IMR-90 (cell line): ENCODE results near the gene YES1. TPM values are rescaled to one million over a fixed set of nuclear protein-coding genes. Genes with fewer than 3 reads are reported as not detected.

ENCODE experiments used
- ATAC-seq: fragments of 200-7000 bp; cut with Tn5 transposase; 2 replicates; pipeline ENCODE4 v1.9.1; 2020; ENCODE audit warnings: low read depth, mild to moderate bottlenecking, moderate library complexity
- BruUV-seq: library from RNA; stranded (reverse); fragments of 400-500 nt; replicated peaks from 2 replicates; lab custom pipeline; 2021; lab: Mats Ljungman, UMichigan
- CTCF ChIA-PET: fragments of 300-600 bp; formaldehyde crosslinking; extraction: SDS; loops from one replicate; lab custom pipeline; 2021; ENCODE audit warnings: antibody characterized with exemption; lab: Yijun Ruan, JAX
- POLR2A ChIA-PET: fragments of 300-600 bp; sonication (Branson Sonifier 250); formaldehyde crosslinking; loops from one replicate; lab custom pipeline; 2022; ENCODE audit warnings: antibody characterized with exemption; ENCODE audit not compliant: unreplicated experiment; lab: Charles Lee
- DNase-seq: peaks from one replicate; pipeline ENCODE4 v3.0.0; 2013
- H2AFZ ChIP-seq: replicated peaks from 2 replicates; pipeline ENCODE3; 2013; ENCODE audit warnings: low read length, mild to moderate bottlenecking; ENCODE audit not compliant: poor library complexity
- H2AK5ac ChIP-seq: 2 replicates; pipeline ENCODE4 v1.6.1; 2013; ENCODE audit warnings: low read depth, low read length, inconsistent platforms
- H2AK9ac ChIP-seq: replicated peaks from 2 replicates; pipeline ENCODE3; 2013; ENCODE audit warnings: mild to moderate bottlenecking, low read depth, low read length, moderate library complexity; ENCODE audit not compliant: poor library complexity
- H2BK120ac ChIP-seq: 2 replicates; pipeline ENCODE4 v1.6.1; 2013; ENCODE audit warnings: low read depth, low read length, inconsistent platforms
- H2BK15ac ChIP-seq: 3 replicates; pipeline ENCODE4 v1.6.1; 2013; ENCODE audit warnings: low read depth, low read length, inconsistent platforms
- H2BK20ac ChIP-seq: 2 replicates; pipeline ENCODE4 v1.6.1; 2013; ENCODE audit warnings: low read depth, mild to moderate bottlenecking, inconsistent platforms, low read length, moderate library complexity
- H2BK5ac ChIP-seq: 2 replicates; pipeline ENCODE4 v1.6.1; 2013; ENCODE audit warnings: mild to moderate bottlenecking, low read depth, low read length, inconsistent platforms; ENCODE audit not compliant: poor library complexity, severe bottlenecking
- H3K14ac ChIP-seq: replicated peaks from 2 replicates; pipeline ENCODE4 v1.6.1; 2013; ENCODE audit warnings: low read depth, low read length, inconsistent platforms
- H3K18ac ChIP-seq: 2 replicates; pipeline ENCODE4 v1.6.1; 2013; ENCODE audit warnings: low read depth, low read length, control low read depth
- H3K23ac ChIP-seq: 2 replicates; pipeline ENCODE4 v1.6.1; 2013; ENCODE audit warnings: low read depth, low read length, inconsistent platforms
- H3K27ac ChIP-seq: 2 replicates; pipeline ENCODE4 v1.5.1; 2013; ENCODE audit warnings: mild to moderate bottlenecking, control low read depth, low read length; ENCODE audit not compliant: insufficient read depth
- H3K27me3 ChIP-seq: 2 replicates; pipeline ENCODE4 v1.6.1; 2013; ENCODE audit warnings: low read length; ENCODE audit not compliant: control insufficient read depth, insufficient read depth
- H3K36me3 ChIP-seq: 2 replicates; pipeline ENCODE4 v1.6.1; 2013; ENCODE audit warnings: low read length, mixed read lengths; ENCODE audit not compliant: control insufficient read depth, insufficient read depth
- H3K4ac ChIP-seq: 2 replicates; pipeline ENCODE4 v1.6.1; 2013; ENCODE audit warnings: low read depth, low read length, inconsistent platforms
- H3K4me1 ChIP-seq: 2 replicates; pipeline ENCODE4 v1.6.1; 2013; ENCODE audit warnings: low read length, mixed read lengths; ENCODE audit not compliant: control insufficient read depth, insufficient read depth
- H3K4me2 ChIP-seq: 2 replicates; pipeline ENCODE4 v1.6.1; 2013; ENCODE audit warnings: low read depth, mild to moderate bottlenecking, control low read depth, low read length, moderate library complexity
- H3K4me3 ChIP-seq: 2 replicates; pipeline ENCODE4 v1.5.1; 2013; ENCODE audit warnings: low read depth, mild to moderate bottlenecking, control low read depth, low read length, moderate library complexity; ENCODE audit not compliant: insufficient read depth
- H3K56ac ChIP-seq: 2 replicates; pipeline ENCODE4 v1.6.1; 2013; ENCODE audit warnings: low read length, inconsistent platforms; ENCODE audit not compliant: insufficient read depth; ENCODE audit errors: extremely low read depth
- H3K79me1 ChIP-seq, 2 experiments: 2 replicates each; pipeline ENCODE4 v1.6.1; 2013; ENCODE audit warnings: low read length in 2 of 2, inconsistent platforms in 1 of 2, low read depth in 1 of 2
- H3K9ac ChIP-seq: 2 replicates; pipeline ENCODE4 v1.6.1; 2013; ENCODE audit warnings: low read depth, low read length, control low read depth
- H3K9me1 ChIP-seq: 2 replicates; pipeline ENCODE4 v1.6.1; 2013; ENCODE audit warnings: low read length, inconsistent platforms; ENCODE audit not compliant: insufficient read depth
- H3K9me3 ChIP-seq: 2 replicates; pipeline ENCODE4 v1.6.1; 2013; ENCODE audit warnings: low read length; ENCODE audit not compliant: control insufficient read depth, insufficient read depth
- H4K20me1 ChIP-seq: 2 replicates; pipeline ENCODE4 v1.6.1; 2013; ENCODE audit warnings: low read length, inconsistent platforms; ENCODE audit not compliant: insufficient read depth
- H4K5ac ChIP-seq: 2 replicates; pipeline ENCODE4 v1.6.1; 2013; ENCODE audit warnings: mild to moderate bottlenecking, low read depth, low read length, control low read depth
- H4K8ac ChIP-seq, 2 experiments: 2 replicates each; pipeline ENCODE4 v1.6.1; 2013; ENCODE audit warnings: low read depth in 2 of 2, low read length in 2 of 2, control low read depth in 1 of 2, inconsistent platforms in 1 of 2
- H4K91ac ChIP-seq: 2 replicates; pipeline ENCODE4 v1.6.1; 2013; ENCODE audit warnings: low read depth, low read length, inconsistent platforms; ENCODE audit not compliant: insufficient read depth
- BHLHE40 ChIP-seq: fragments of 150-350 bp; IDR thresholded peaks from 2 replicates; pipeline ENCODE4 v1.6.1; 2016; ENCODE audit warnings: mild to moderate bottlenecking, low read depth, low read length
- CEBPB ChIP-seq: IDR thresholded peaks from 2 replicates; pipeline ENCODE4 v1.6.1; 2012; ENCODE audit warnings: low read depth, low read length, improper control_type of control experiment
- CHD1 ChIP-seq: IDR thresholded peaks from 2 replicates; pipeline ENCODE4 v1.6.1; 2012; ENCODE audit warnings: low read depth, low read length, improper control_type of control experiment
- FOS ChIP-seq: fragments of 150-350 bp; IDR thresholded peaks from 2 replicates; pipeline ENCODE4 v1.6.1; 2016; ENCODE audit warnings: low read depth, low read length
- MAFK ChIP-seq: IDR thresholded peaks from 2 replicates; pipeline ENCODE4 v1.6.1; 2012; ENCODE audit warnings: low read depth, low read length, improper control_type of control experiment
- MAZ ChIP-seq: IDR thresholded peaks from 2 replicates; pipeline ENCODE4 v1.6.1; 2012; ENCODE audit warnings: low read depth, mild to moderate bottlenecking, low read length, improper control_type of control experiment, moderate library complexity, borderline replicate concordance
- RAD21 ChIP-seq: IDR thresholded peaks from 2 replicates; pipeline ENCODE4 v1.6.1; 2012; ENCODE audit warnings: low read length, improper control_type of control experiment
- RCOR1 ChIP-seq: IDR thresholded peaks from 2 replicates; pipeline ENCODE4 v1.6.1; 2012; ENCODE audit warnings: mild to moderate bottlenecking, low read length, improper control_type of control experiment; ENCODE audit not compliant: insufficient replicate concordance
- RFX5 ChIP-seq: IDR thresholded peaks from 2 replicates; pipeline ENCODE4 v1.8.0; 2012; ENCODE audit warnings: low read depth, mild to moderate bottlenecking, low read length, moderate library complexity
- SMC3 ChIP-seq: fragments of 150-350 bp; IDR thresholded peaks from 2 replicates; pipeline ENCODE4 v1.6.1; 2016; ENCODE audit warnings: low read depth, mild to moderate bottlenecking, antibody characterized with exemption, low read length, moderate library complexity
- WGBS, 2 experiments: methylation state at CpG; one replicate each; pipeline versions ENCODE4 v1.1.5 to v1.1.7; 2013; ENCODE audit warnings: missing lambda C conversion rate in 2 of 2; ENCODE audit not compliant: insufficient read length in 1 of 2; ENCODE audit errors: extremely low coverage in 2 of 2; 5-methylcytosine and 5-hydroxymethylcytosine counted together
- dilution Hi-C: fragments of 300-500 bp; cut with HindIII; formaldehyde crosslinking; loops from one replicate; pipeline ENCODE4 v1.14.3; 2018; ENCODE audit warnings: low sequenced_read_pairs; ENCODE audit not compliant: unreplicated experiment
- in situ Hi-C: fragments of 300-500 bp; cut with MboI; formaldehyde crosslinking; loops from 3 replicates; pipeline ENCODE4 v1.14.3; 2019; ENCODE audit warnings: low sequenced_read_pairs, inconsistent platforms, mixed read lengths
- intact Hi-C: fragments of 100-400 bp; cut with micrococcal nuclease; formaldehyde crosslinking; loops from 2 replicates; pipeline ENCODE4 v1.10.0; 2022
- polyA plus RNA-seq, 3 experiments: library from polyadenylated mRNA; depleted of rRNA; stranded (reverse); fragments of >200 nt; gene quantifications; 2 replicates each; pipeline ENCODE4 v1.2.3, GENCODE V29; 2012; ENCODE audit warnings: low replicate concordance in 1 of 3
- total RNA-seq: library from RNA; depleted of rRNA; stranded (reverse); fragments of >200 nt; gene quantifications from 2 replicates; pipeline ENCODE4 v1.2.3, GENCODE V29; 2012
- TF ChIP-seq, protein P1 (sequence below): fragments of 150-350 bp; IDR thresholded peaks from 2 replicates; pipeline ENCODE4 v1.6.1; 2016; ENCODE audit warnings: low read depth, mild to moderate bottlenecking, low read length, moderate library complexity, borderline replicate concordance
- TF ChIP-seq, protein P2 (sequence below): fragments of 150-350 bp; IDR thresholded peaks from 2 replicates; pipeline ENCODE4 v1.6.1; 2017; ENCODE audit warnings: mild to moderate bottlenecking, antibody characterized with exemption, low read length, low read depth
- TF ChIP-seq, protein P3 (sequence below): conservative IDR thresholded peaks from 2 replicates; pipeline ENCODE4 v1.5.1; 2012; ENCODE audit warnings: mild to moderate bottlenecking, low read depth, low read length, improper control_type of control experiment

Gene YES1
- total and polyA plus RNA-seq, 2 of the 4 experiments (the other 2 are of a cell fraction) = 16.7 to 62.0 TPM

DNA sequence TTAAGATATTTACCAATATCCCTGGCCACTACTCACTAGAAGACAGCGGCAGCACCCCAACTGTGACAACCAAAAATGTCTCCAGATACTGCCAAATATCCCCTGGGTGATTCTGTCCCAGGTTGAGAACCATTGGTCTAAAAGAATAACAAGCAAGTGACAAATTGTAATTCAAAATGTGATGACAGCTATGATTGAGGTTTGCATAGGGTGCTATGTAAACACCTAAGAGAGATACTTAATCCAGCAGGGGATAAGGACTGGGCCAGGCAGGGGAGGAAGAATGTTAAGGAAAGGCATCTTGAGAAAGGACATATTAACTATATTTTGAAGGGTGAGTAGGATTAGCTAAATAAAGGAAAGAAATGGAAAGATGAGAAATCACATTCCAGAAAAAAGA, 61.6 kb downstream of the YES1 start:
- H3K56ac ChIP-seq = no peak overlapping the region
- H4K5ac ChIP-seq = no peak overlapping the region
- no peak overlapping the region for H3K23ac ChIP-seq
- no peak overlapping the region for H2AFZ ChIP-seq
- H2BK5ac ChIP-seq = no peak overlapping the region
- no peak for DNase-seq
- no peak overlapping the region for H3K9ac ChIP-seq
- H3K36me3 ChIP-seq = peaks cover 10% of the 10 kb centered on the region
- no peak overlapping the region for H4K8ac ChIP-seq
- ChIA-PET POLR2A (no interaction called here), CTCF (no interaction called here)
- H3K27ac ChIP-seq = no peak overlapping the region
- H3K4me3 ChIP-seq = no peak overlapping the region
- TF ChIP-seq CHD1 (no peak), CEBPB (no peak), RAD21 (no peak), SMC3 (no peak), RFX5 (no peak), RCOR1 (no peak), MAFK (no peak), MAZ (no peak), BHLHE40 (no peak), FOS (no peak)
- TF ChIP-seq, protein P1, sequence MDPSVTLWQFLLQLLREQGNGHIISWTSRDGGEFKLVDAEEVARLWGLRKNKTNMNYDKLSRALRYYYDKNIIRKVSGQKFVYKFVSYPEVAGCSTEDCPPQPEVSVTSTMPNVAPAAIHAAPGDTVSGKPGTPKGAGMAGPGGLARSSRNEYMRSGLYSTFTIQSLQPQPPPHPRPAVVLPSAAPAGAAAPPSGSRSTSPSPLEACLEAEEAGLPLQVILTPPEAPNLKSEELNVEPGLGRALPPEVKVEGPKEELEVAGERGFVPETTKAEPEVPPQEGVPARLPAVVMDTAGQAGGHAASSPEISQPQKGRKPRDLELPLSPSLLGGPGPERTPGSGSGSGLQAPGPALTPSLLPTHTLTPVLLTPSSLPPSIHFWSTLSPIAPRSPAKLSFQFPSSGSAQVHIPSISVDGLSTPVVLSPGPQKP = no peak
- TF ChIP-seq, protein P2, sequence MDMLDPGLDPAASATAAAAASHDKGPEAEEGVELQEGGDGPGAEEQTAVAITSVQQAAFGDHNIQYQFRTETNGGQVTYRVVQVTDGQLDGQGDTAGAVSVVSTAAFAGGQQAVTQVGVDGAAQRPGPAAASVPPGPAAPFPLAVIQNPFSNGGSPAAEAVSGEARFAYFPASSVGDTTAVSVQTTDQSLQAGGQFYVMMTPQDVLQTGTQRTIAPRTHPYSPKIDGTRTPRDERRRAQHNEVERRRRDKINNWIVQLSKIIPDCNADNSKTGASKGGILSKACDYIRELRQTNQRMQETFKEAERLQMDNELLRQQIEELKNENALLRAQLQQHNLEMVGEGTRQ = no peak
- TF ChIP-seq, protein P3, sequence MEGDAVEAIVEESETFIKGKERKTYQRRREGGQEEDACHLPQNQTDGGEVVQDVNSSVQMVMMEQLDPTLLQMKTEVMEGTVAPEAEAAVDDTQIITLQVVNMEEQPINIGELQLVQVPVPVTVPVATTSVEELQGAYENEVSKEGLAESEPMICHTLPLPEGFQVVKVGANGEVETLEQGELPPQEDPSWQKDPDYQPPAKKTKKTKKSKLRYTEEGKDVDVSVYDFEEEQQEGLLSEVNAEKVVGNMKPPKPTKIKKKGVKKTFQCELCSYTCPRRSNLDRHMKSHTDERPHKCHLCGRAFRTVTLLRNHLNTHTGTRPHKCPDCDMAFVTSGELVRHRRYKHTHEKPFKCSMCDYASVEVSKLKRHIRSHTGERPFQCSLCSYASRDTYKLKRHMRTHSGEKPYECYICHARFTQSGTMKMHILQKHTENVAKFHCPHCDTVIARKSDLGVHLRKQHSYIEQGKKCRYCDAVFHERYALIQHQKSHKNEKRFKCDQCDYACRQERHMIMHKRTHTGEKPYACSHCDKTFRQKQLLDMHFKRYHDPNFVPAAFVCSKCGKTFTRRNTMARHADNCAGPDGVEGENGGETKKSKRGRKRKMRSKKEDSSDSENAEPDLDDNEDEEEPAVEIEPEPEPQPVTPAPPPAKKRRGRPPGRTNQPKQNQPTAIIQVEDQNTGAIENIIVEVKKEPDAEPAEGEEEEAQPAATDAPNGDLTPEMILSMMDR = no peak
- WGBS, 2 experiments = no CpG with 5 or more reads among the region's 1 CpG
- no peak overlapping the region for H3K14ac ChIP-seq
- no peaks in the 10 kb centered on the region for H3K4me1 ChIP-seq
- H4K20me1 ChIP-seq = no peaks in the 10 kb centered on the region
- no TSS peak for BruUV-seq
- H4K91ac ChIP-seq = no peak overlapping the region
- no peak overlapping the region for H2BK20ac ChIP-seq
- H3K4ac ChIP-seq = no peak overlapping the region
- H3K79me1 ChIP-seq = no peaks in the 10 kb centered on the region
- no peak overlapping the region for H2AK9ac ChIP-seq
- H2BK15ac ChIP-seq = no peak overlapping the region
- H3K27me3 ChIP-seq = no peaks in the 10 kb centered on the region
- in situ Hi-C loops = no loop called here
- H3K9me3 ChIP-seq = no peaks in the 10 kb centered on the region
- no peak overlapping the region for H2BK120ac ChIP-seq
- no peak for ATAC-seq
- no peak overlapping the region for H2AK5ac ChIP-seq
- no peak overlapping the region for H3K18ac ChIP-seq
- H3K9me1 ChIP-seq = no peaks in the 10 kb centered on the region
- H3K4me2 ChIP-seq = no peak overlapping the region
- dilution Hi-C loops = no loop called here
- intact Hi-C loops = no loop called here
